HepG2 (cell line): Measurements from ENCODE around the gene PHTF1. TPM values are rescaled to one million over a fixed set of nuclear protein-coding genes. Genes with fewer than 3 reads are reported as not detected.
A peak's percentile ranks its signal among the peaks of the same experiment; 100 is the strongest.

Source experiments
- ATAC-seq: fragments of 200-7000 bp; cut with Tn5 transposase; 3 replicates; pipeline ENCODE4 v1.9.1; 2020; ENCODE audit warnings: mild to moderate bottlenecking, moderate library complexity
- BruUV-seq: library from RNA; stranded (reverse); fragments of 400-500 nt; replicated peaks from 2 replicates; lab custom pipeline; 2021; lab: Mats Ljungman, UMichigan
- CTCF ChIA-PET: fragments of 300-600 bp; formaldehyde crosslinking; extraction: SDS; loops from one replicate; lab custom pipeline; 2021; ENCODE audit warnings: low total read pairs, inconsistent platforms, low intra/inter-chr PET ratio; lab: Yijun Ruan, JAX
- POLR2A ChIA-PET: fragments of 350-600 bp; sonication (Branson Sonifier 250); formaldehyde crosslinking; loops from one replicate; lab custom pipeline; 2020; ENCODE audit warnings: antibody characterized with exemption, inconsistent platforms; lab: Yijun Ruan, JAX
- DNase-seq: peaks from one replicate; pipeline ENCODE4 v3.0.0-alpha.2; 2015; ENCODE audit warnings: low spot score
- FAIRE-seq: peaks from 3 replicates; lab custom pipeline; 2011; peaks lifted over from hg19 to GRCh38; lab: Jason Lieb, UNC
- H2AFZ ChIP-seq: one replicate; pipeline ENCODE4 v1.6.1; 2011; ENCODE audit warnings: low read length, inconsistent platforms
- H3K27ac ChIP-seq: fragments of 300-600 bp; 3 replicates; pipeline ENCODE4 v1.8.0; 2011; ENCODE audit warnings: mixed run types, mild to moderate bottlenecking, mixed read lengths, low read length, inconsistent platforms; ENCODE audit not compliant: insufficient read depth; ENCODE audit errors: extremely low read length
- H3K27me3 ChIP-seq, 2 experiments: fragments of 200-600 bp in 1 of 2; 2 replicates in 1 of 2; 3 replicates in 1 of 2; pipeline versions ENCODE4 v1.6.0 to v1.8.0; 2011; ENCODE audit warnings: low read length in 2 of 2, mild to moderate bottlenecking in 2 of 2, moderate library complexity in 2 of 2, inconsistent platforms in 1 of 2; ENCODE audit not compliant: insufficient read depth in 2 of 2, control insufficient read depth in 1 of 2
- H3K36me3 ChIP-seq, 2 experiments: fragments of 200-600 bp in 1 of 2; replicated peaks in 1 of 2; 2 replicates in 1 of 2; 3 replicates in 1 of 2; pipeline versions ENCODE4 v1.5.1 to v1.8.0; 2011; ENCODE audit warnings: low read length in 2 of 2, inconsistent platforms in 1 of 2; ENCODE audit not compliant: insufficient read depth in 2 of 2, control insufficient read depth in 1 of 2
- H3K4me1 ChIP-seq: 2 replicates; pipeline ENCODE4 v1.5.1; 2012; ENCODE audit warnings: low read length, inconsistent platforms; ENCODE audit not compliant: insufficient read depth
- H3K4me2 ChIP-seq: 2 replicates; pipeline ENCODE4 v1.6.0; 2011; ENCODE audit warnings: low read depth, low read length, inconsistent platforms
- H3K4me3 ChIP-seq, 3 experiments: fragments of 200-600 bp in 1 of 3; sonication (generic), shearing (Covaris generic) in 1 of 3; replicated peaks in 1 of 3; 2 replicates each; pipeline ENCODE4 v1.5.1; 2011 to 2016; ENCODE audit warnings: low read length in 3 of 3, inconsistent platforms in 2 of 3, low read depth in 2 of 3, mild to moderate bottlenecking in 2 of 3, control low read depth in 1 of 3, mixed read lengths in 1 of 3; ENCODE audit not compliant: insufficient read depth in 1 of 3
- H3K79me2 ChIP-seq: one replicate; pipeline ENCODE4 v1.6.1; 2011; ENCODE audit warnings: low read length, inconsistent platforms; ENCODE audit not compliant: insufficient read depth
- H3K9ac ChIP-seq: 2 replicates; pipeline ENCODE4 v1.6.0; 2011; ENCODE audit warnings: mild to moderate bottlenecking, low read depth, low read length, inconsistent platforms; ENCODE audit not compliant: insufficient read depth
- H3K9me3 ChIP-seq: 2 replicates; pipeline ENCODE4 v1.5.1; 2012; ENCODE audit warnings: mild to moderate bottlenecking, low read length
- H4K20me1 ChIP-seq: 2 replicates; pipeline ENCODE4 v1.6.0; 2011; ENCODE audit warnings: inconsistent platforms, mild to moderate bottlenecking, low read length, moderate library complexity; ENCODE audit not compliant: insufficient read depth
- ELF3 ChIP-seq: IDR thresholded peaks from 2 replicates; pipeline ENCODE4 v1.6.1; 2016; ENCODE audit warnings: missing genetic modification reagents, missing compliant biosample characterization
- FUBP1 ChIP-seq: sonication (generic); formaldehyde crosslinking; IDR thresholded peaks from 2 replicates; pipeline ENCODE4 v1.5.1; 2020; ENCODE audit warnings: missing genetic modification reagents, mild to moderate bottlenecking, borderline replicate concordance
- GABPB1 ChIP-seq: IDR thresholded peaks from 2 replicates; pipeline ENCODE4 v1.6.1; 2016; ENCODE audit warnings: mild to moderate bottlenecking, missing genetic modification reagents, moderate library complexity, missing compliant biosample characterization
- HNF4A ChIP-seq: sonication (generic); formaldehyde crosslinking; IDR thresholded peaks from 2 replicates; pipeline ENCODE4 v1.4.0; 2020; ENCODE audit warnings: missing genetic modification reagents
- MIER3 ChIP-seq: IDR thresholded peaks from 2 replicates; pipeline ENCODE4 v1.6.1; 2016; ENCODE audit warnings: missing compliant biosample characterization, borderline replicate concordance
- MXD3 ChIP-seq: IDR thresholded peaks from 2 replicates; pipeline ENCODE4 v1.6.1; 2016; ENCODE audit warnings: mild to moderate bottlenecking, missing biosample characterization, missing genetic modification reagents
- REXO4 ChIP-seq: sonication (generic); formaldehyde crosslinking; IDR thresholded peaks from 2 replicates; pipeline ENCODE4 v1.8.0; 2022; ENCODE audit warnings: missing genetic modification reagents, mild to moderate bottlenecking, borderline replicate concordance
- TRIM24 ChIP-seq: sonication (generic); formaldehyde crosslinking; IDR thresholded peaks from 2 replicates; pipeline ENCODE4 v1.8.0; 2022; ENCODE audit warnings: mild to moderate bottlenecking, missing genetic modification reagents
- ZNF432 ChIP-seq: sonication (generic); formaldehyde crosslinking; IDR thresholded peaks from 2 replicates; pipeline ENCODE4 v1.5.0; 2020; ENCODE audit warnings: missing genetic modification reagents, mild to moderate bottlenecking, borderline replicate concordance
- WGBS: methylation state at CpG from one replicate; pipeline ENCODE4 v1.1.6; 2017; ENCODE audit warnings: low lambda C conversion rate; 5-methylcytosine and 5-hydroxymethylcytosine counted together
- in situ Hi-C: cut with HindIII; loops from 2 replicates; pipeline ENCODE4 v1.10.0; 2017; ENCODE audit warnings: low pct_unique_long_range_greater_than_20kb; ENCODE audit not compliant: extremely low pct_ligation_motif_present
- intact Hi-C: fragments of 100-400 bp; cut with micrococcal nuclease; formaldehyde crosslinking; loops from one replicate; pipeline ENCODE4 v1.10.0; 2022; ENCODE audit not compliant: unreplicated experiment
- polyA plus RNA-seq, 8 experiments: library from polyadenylated mRNA; depleted of rRNA in 3 of 8; stranded (reverse) in 7 of 8; unstranded in 1 of 8; fragments of >200 nt; fragmentation: Illumina TruSeq in 4 of 8; extraction: Trizol in 4 of 8; gene quantifications; 2 replicates each; pipeline versions ENCODE4 v1.2.1 to v1.2.3, GENCODE V29; 2011 to 2016; ENCODE audit warnings: low read depth in 4 of 8, missing spikeins in 1 of 8, mixed read lengths in 1 of 8; ENCODE audit not compliant: insufficient read depth in 1 of 8
- total RNA-seq, 5 experiments: library from RNA; depleted of rRNA; stranded (reverse); fragments of >200 nt; fragmentation: Illumina TruSeq; extraction: Trizol; gene quantifications; 2 replicates each; pipeline ENCODE4 v1.2.3, GENCODE V29; 2016; ENCODE audit warnings: low read depth in 1 of 5

PHTF1 gene
- total and polyA plus RNA-seq, 2 of the 13 experiments (the other 11 are each of a cell fraction or from before 2014, with no cell fraction given): 5.0 to 19.7 TPM

GRCh38 chr1:113666126-113666525, 93.2 kb downstream of the PHTF1 start:
- no peak for ATAC-seq
- CTCF ChIA-PET: no interaction called here
- no peak for FAIRE-seq

GRCh38 chr1:113665071-113665470, 94.2 kb downstream of the PHTF1 start:
- Histone ChIP-seq H3K4me3 (no peak overlapping the region), H2AFZ (no peak overlapping the region), H3K36me3 (peaks cover 0 to 3% of the 10 kb centered on the region in 2 experiments; a peak in 1 of 5 replicates), H3K4me2 (no peak overlapping the region), H4K20me1 (no peaks in the 10 kb centered on the region), H3K9me3 (no peaks in the 10 kb centered on the region), H3K9ac (no peak overlapping the region), H3K27ac (no peak overlapping the region), H3K27me3 (no peaks in the 10 kb centered on the region), H3K79me2 (no peaks in the 10 kb centered on the region), H3K4me1 (0 out of 2 replicates have a peak, but pooled peaks cover 5% of the 10 kb centered on the region)
- in situ Hi-C loops (loop anchor here (25.0 kb wide), 1 partner anchor 178 kb away; no protein-coding TSS in a partner anchor), intact Hi-C loops (no loop called here)
- CTCF ChIA-PET: no interaction called here
- POLR2A ChIA-PET: no interaction called here
- DNase-seq (no peak), ATAC-seq (no peak), FAIRE-seq (no peak)
- no TSS peak for BruUV-seq
- no peak for TF ChIP-seq ELF3 (CRISPR knock-in tag)
- no peak for TF ChIP-seq REXO4 (CRISPR knock-in tag)
- no peak for TF ChIP-seq FUBP1 (CRISPR knock-in tag)
- TF ChIP-seq MIER3 (CRISPR knock-in tag): no peak
- no peak for TF ChIP-seq TRIM24 (CRISPR knock-in tag)
- TF ChIP-seq GABPB1: no peak

More at GRCh38 chr1:113666126-113666525, 93.2 kb downstream of the PHTF1 start:
- no TSS peak for BruUV-seq
- Histone ChIP-seq H3K4me2 (no peak overlapping the region), H3K79me2 (no peaks in the 10 kb centered on the region), H3K4me3 (no peak overlapping the region), H3K27me3 (no peaks in the 10 kb centered on the region), H2AFZ (no peak overlapping the region), H4K20me1 (no peaks in the 10 kb centered on the region), H3K36me3 (no peaks in the 10 kb centered on the region), H3K9ac (no peak overlapping the region), H3K9me3 (no peaks in the 10 kb centered on the region), H3K4me1 (0 out of 2 replicates have a peak, but pooled peaks cover 5% of the 10 kb centered on the region), H3K27ac (no peak overlapping the region)
- intact Hi-C loops (no loop called here), in situ Hi-C loops (loop anchor here (25.0 kb wide), 1 partner anchor 179 kb away; no protein-coding TSS in a partner anchor)
- POLR2A ChIA-PET: no interaction called here
- 0 out of 2 replicates have a peak, but pooled peaks have one; percentile 5 for TF ChIP-seq HNF4A (CRISPR knock-in tag)
- TF ChIP-seq ZNF432: no peak
- no peak for TF ChIP-seq MXD3 (CRISPR knock-in tag)
- 73% methylated on average over 2 of the region's 2 CpGs for WGBS
- no peak for DNase-seq
